Islet of Langerhans (tissue), 1 donor: ENCODE results near the gene TJP2.

ENCODE experiments used
- FAIRE-seq: peaks from one replicate; lab custom pipeline; 2011; peaks lifted over from hg19 to GRCh38; lab: Jason Lieb, UNC

Gene TJP2

DNA sequence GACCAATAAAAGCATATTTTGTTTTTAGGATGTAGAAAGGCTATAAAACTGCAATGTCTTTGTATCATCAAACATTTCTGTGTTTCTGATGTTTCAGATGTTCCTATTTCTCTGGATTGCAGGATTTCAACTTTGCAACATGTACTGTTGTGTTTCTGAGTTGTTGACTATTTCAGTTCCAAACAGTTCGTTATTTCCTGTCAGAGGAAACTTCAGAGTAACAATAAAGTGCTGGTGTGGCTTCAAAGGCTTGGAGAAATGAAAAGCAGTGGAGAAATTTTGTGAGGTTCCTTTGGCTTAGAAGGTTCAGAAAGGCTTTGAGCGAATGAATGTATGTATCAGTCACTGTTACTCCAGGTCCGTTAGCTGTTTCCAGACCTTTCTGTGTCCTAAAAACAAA is 17.2 kb downstream of the TJP2 start:
- no peak for FAIRE-seq

DNA sequence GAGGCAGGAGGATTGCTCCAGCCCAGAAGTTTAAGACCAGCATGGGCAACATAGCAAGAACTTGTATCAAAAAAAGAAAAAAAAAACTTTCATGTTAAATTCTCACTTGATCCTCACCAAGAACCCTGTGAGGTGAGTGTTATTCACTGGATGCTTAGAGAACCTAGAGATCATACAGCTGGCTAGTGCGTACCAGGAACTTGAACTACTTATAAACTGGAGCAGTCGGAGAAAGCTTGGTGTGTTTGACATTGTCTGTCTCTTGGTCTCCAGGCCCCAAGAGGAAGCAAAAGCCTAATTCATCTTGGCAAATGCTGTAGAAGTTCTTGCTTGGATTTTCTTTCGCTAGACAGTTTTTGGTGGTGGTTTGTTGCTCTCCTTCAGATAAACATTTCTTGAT is 18.1 kb downstream of the TJP2 start:
- FAIRE-seq, result no peak

GRCh38 chr9:69193685-69194032 is 19.6 kb downstream of the TJP2 start:
- FAIRE-seq, result no peak

GRCh38 chr9:69194702-69195418 is 20.8 kb downstream of the TJP2 start:
- FAIRE-seq, result no peak

- FAIRE-seq, result no peak
Measured at GRCh38 chr9:69195668-69196067, 21.6 kb downstream of the TJP2 start.

- FAIRE-seq, result no peak
Measured at GRCh38 chr9:69197687-69198086, 23.6 kb downstream of the TJP2 start.

DNA sequence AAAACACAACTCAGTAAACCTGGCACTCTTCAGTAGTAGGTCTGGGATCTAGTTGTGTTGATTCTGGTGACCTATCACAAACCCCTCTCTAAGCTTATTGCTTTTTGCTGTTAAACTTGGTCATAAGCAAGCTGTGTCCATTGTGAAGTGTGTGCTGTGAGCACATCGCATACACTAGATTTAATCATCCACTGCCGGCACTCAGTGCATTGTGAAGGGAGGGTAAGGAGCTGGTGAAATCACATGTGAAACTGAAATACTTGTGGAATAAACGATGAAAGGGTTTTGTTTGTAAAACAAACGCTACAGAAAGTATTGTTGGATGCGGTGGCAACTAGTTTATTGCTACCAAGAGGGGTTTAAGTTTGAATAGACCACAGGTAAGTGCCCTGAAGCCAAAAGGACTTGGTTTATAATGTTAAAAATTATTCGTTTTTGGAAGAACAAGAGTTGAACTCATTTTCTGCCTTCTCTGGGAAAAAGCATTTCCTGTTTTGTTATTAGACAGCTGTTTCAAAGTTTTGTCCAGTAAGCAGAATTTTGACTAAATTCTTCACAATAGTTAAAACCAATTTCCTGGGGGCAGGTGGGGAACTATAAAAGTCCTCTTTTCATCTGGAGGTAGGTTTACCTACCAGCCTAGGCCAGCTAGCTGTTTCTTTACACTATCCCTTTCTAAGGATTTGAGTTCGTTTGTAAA is 24.6 kb downstream of the TJP2 start:
- no peak for FAIRE-seq

DNA sequence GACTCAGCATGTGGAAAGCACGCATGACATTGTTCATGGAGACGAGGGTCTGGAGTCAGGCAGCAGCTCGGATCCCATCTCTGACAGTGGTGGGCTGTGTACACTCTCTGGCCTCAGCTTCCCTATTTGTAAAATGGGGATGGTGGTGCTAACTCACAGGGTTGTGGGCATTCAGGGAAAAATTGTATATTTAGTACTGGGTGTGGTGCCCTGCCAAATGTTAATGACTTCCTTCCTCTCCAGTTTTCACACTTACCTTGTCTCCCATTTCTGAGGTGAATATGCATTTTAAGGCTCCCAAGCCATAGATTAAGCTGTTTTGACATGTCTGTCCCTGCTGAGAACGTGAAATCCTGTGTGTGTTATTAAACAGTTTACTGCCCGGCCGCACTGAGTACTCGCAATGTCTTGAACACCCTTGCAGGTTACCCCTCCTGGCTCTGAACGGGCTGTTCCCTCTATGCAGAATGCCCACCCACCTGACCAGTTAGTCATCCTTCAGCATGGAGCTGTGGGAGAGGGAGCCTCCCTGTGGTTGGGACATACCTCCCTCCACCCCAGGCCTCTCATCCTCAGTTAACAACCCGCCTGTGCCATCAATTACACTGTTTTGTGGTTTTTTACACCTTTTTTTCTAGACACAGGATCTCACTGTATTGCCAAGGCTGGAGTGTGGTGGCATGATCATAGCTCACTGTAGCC is 25.8 kb downstream of the TJP2 start:
- FAIRE-seq, result no peak

DNA sequence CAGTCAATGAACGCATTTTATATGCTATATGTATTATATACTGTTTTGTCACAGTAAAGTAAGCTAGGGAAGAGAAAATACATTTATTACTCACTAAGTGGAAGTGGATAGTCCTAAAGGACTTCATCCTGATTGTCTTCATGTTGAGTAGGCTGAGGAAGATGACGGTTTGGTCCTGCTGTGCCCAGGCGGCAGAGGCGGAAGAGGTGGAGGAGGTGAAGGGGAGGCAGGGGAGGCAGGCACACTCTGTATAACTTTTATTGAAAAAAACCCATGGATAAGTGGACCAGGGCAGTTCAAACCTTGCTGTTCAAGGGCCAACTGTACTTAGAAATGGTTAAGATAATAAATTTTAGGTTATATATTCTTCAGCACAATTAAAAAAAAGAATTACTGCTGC is 28.5 kb downstream of the TJP2 start:
- FAIRE-seq, result no peak

DNA sequence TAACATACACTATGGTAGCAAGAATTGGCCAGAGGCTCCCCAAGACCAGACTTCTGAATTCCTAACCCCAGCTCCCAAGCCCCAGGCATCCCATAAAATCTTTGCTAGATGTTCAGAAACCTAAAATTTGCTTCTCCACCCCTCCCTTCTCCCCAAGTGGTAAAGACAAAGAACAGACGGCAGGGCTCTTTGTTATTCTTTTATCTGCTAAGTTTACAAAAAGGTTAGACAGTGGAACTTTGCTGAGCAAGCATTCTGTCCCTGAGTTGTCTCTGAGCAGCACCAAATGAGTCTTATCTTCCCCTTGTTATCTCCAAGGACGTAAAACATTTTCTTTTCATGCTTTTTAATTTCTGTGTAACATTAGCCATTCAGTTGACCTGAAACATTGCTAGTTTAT is 30.2 kb downstream of the TJP2 start:
- FAIRE-seq, result no peak

- FAIRE-seq, result no peak
Measured at GRCh38 chr9:69204849-69205248, 30.8 kb downstream of the TJP2 start.

DNA sequence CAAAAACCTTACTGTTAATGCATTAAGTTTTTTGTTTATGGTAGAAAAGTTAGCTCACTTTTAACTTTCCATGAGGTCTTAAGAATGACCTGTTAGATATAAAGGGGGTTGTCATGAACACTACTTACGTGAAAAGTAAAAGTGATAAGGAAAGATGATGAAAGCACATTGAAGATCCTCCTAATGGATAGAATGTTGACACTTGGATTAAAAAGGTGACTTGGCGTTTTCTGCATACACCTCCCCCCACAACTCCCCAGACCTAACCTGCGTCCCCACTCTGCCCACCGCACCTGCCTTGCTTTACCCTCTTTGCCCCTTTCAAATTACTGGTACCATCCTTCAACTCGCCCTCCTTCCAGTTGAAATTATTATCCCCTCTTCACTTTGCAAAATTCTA is 32.0 kb downstream of the TJP2 start:
- no peak for FAIRE-seq

DNA sequence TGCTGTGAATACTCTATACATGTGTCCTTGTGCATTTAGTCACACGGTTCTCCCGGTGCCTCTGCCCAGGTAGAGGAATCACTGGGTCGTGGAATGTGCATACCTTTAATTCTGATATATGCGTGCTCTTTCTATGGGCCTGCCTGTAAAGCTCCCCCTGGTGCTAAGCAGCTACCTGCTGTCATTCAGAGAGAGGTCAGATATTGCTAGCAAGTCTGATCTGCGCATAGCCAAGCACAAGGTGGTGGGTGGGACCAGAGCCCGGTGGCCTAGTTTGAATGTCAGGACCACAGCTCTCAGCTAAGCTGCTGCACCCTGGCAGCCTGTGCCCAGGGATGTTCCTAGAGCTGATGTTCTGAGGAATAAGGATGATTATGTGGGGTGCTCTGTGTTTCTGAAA is 33.4 kb downstream of the TJP2 start:
- no peak for FAIRE-seq

- no peak for FAIRE-seq
Measured at GRCh38 chr9:69211424-69212036, 37.5 kb downstream of the TJP2 start.

DNA sequence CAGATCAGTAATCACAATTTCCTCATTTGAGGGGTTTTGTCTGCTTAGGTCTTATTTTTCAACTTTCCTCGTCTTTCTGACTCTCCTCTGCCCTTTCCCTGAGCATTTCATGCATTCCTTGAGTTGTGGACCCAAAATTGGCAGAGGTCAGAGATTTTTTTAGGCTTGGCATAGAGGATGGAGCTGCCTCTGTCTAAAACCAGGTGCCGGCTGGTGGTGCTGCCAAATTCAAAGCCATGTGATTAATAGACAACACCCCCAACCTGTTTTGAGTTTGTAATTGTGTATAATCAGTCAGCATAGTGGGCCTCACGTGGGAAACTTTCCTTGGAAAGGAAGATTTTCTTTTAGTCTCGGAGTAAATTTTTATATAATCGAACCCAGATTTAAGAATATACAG is 39.6 kb downstream of the TJP2 start:
- FAIRE-seq, result no peak

DNA sequence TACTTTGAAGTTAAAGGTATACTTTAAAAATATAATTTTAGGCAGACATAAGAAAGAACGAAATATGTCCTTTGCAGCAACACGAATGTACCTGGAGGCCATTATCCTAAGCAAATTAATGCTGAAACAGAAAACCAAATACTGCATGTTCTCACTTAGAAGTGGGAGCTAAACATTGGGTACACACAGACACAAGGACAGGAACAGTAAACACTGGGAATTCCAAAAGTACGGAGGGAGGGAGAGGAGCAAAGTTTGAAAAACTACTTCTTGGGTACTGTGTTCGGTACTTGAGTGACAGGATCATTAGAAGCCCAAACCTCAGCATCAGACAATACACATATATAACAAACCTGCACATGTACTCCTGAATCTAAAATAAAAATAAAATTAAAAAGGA is 40.9 kb downstream of the TJP2 start:
- no peak for FAIRE-seq

- FAIRE-seq, result no peak
Measured at GRCh38 chr9:69215774-69216485, 41.9 kb downstream of the TJP2 start.

DNA sequence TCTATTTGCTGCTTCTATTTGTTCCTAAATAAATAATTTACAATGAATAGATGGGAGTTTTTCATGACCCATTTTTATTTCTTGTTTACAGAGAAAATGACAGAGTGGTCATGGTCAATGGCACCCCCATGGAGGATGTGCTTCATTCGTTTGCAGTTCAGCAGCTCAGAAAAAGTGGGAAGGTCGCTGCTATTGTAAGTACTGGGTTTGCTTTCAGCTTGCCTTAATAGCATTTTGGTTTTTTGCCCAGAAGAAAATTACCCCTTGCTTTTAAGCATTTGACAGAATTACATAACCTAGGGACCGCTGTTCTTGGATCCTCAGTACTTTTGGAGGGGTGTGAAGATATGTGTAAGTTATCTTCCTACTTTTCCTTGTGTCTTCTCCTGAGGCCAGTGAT is 44.1 kb downstream of the TJP2 start:
- FAIRE-seq, result no peak

- no peak for FAIRE-seq
Measured at GRCh38 chr9:69221036-69221435, 47.0 kb downstream of the TJP2 start.

DNA sequence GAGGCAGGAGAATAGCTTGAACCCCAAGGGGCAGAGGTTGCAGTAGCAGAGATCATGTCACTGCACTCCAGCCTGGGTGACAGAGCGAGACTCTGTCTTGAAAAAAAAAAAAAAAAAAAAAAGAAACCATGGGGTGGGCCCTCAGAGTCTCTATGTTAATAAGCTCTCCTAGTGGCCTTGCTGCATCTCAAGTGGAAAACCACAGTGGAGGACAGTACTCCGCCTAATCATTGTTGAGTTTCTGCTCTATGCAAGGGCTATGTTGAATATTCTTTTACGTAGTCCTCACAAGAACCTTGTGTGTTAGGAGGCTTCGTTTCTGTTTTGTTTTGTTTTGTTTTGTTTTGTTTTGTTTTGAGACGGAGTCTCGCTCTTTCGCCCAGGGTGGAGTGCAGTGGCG is 48.9 kb downstream of the TJP2 start:
- no peak for FAIRE-seq

GRCh38 chr9:69223605-69224004 is 49.5 kb downstream of the TJP2 start:
- FAIRE-seq, result peak; percentile 33

DNA sequence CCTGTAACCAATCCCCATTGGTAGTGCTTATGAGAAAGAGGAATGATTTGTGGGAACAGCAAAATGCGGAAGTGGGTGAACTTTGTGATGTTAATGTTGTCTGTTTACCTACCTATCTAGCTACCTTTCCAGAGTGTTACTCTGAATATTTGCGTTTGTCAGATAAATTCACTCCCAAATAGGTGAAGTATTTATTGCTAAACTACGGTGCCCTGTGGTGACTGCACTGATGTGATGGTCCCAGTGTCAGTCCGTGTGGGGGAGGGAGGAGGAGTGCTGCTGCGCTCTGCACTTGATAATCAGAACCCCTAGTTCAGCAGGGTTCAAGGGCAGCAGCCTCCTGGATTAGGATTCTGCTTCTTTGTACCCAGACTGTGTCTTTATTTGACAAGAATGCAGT is 55.3 kb downstream of the TJP2 start:
- no peak for FAIRE-seq

DNA sequence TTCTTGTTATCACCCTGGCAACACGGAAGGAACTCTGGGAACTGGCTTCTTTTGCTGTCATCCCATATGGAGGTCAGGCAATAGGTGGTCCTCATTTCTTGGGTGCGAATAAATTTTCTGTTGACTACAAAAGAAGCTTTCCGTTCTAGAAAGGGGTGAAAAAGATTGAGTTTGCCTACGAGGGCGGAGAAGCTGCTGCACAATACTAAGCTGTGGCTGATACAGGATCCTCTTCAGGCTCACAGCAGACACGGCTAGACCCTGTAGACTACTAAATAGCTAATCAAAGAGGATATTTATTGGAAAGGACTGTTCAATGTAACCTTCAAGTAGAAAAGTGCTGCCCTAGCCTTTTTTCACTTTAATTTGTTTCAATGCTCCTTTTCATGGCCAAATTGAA is 58.1 kb downstream of the TJP2 start:
- no peak for FAIRE-seq
